Activated T-helper 9 cell treated with anti-CD3 and anti-CD28 coated beads, Interleukin-2, amount 50 U/mL, for 16 hours (primary cell): ENCODE measurements around the gene SRSF6.
A peak's percentile ranks its signal among the peaks of the same experiment; 100 is the strongest.
"Not testable (repeated sequence)": the region's sequence is repeated elsewhere in the genome, so short reads cannot be mapped to it uniquely, and the experiment has no call there.

Experiments
- DNase-seq: peaks from one replicate; pipeline ENCODE4 v3.0.0-alpha.2; 2020; ENCODE audit warnings: low read depth

Gene SRSF6

DNA sequence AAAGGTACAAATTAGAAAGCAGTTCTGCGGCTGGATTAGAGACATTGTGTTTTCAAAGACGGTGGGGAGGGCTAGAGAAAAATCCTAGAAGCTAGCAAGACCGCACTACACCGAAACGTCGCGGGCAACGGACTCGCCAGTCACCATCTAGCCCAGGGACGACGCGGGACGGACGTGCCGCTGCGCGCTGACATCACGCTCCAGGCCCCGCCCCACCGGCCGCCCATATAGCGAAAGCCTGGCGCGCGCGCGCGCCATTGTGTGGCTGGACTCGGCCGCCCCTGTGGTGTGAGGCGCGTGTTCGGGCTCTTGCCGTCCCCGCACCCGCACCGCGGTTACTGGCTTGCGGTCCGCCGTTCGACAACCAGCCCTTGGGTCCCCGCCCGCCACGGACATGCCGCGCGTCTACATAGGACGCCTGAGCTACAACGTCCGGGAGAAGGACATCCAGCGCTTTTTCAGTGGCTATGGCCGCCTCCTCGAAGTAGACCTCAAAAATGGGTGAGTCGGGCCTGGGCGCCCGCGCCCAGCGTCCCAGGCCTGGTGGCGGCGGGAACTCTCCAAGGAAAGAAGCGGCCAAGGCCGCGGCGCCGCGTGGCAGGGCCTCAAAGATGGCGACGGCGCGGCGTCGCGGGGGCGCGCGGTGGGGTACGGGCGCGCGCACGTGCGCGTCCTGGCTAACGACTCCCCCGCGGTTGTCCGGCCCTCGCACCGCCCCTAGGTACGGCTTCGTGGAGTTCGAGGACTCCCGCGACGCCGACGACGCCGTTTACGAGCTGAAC, at the start of gene SRSF6:
SRSF6 (plus strand) TSS at position 257 of the 782 bp plus-strand sequence; CDS start at position 395, 138 bp downstream.
- DNase-seq: peak; percentile 87

DNA sequence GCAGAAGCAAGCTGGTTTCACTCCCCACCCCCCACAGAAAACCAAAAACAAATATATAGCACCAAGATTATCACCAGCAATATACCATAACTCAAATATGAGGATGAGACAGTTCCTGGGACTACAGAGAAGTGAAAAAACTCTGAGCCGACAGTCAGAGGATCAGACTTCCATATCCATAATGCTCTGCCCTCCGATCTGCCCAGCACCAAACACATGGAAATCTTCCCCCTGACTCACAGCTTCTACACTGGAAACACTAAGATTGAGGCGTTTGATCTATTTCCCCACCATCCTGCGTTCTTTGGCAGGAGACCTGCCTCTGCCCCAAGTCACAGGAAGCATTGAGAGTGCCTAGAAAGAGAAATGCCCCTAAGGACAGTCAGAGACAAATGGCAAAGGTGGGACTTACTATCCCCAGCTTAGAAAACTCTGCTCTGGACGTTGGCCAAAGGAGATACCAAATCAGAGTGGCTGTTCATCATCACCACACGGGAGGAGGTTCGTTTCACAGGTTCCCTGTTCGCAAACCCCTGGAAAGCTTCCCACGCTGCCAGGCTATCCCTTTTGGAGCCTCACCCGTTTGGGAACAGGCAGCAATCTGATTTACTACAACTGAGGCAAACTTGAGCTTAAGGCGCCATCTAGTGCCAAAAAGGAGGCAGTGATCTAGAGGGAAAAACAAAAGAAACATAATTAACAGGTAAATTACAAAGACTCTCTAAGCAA, 48.7 kb upstream of the SRSF6 start:
- DNase-seq: no peak

DNA sequence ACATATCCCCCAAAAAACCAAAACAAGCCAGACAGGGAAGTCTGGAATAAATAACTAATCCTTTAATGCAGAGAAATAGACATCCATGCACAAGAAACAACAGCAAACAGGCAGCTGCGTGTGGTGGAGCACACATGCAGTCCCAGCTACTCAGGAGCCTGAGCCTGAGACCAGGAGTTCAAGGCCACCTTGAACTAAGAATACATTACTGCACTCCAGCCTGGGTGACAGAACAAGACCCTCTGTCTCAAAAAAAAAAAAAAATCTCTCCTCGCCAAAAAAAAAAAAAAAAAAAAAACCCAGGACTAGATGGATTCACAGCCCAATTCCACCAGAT, 48.2 kb upstream of the SRSF6 start:
- no peak for DNase-seq

DNA sequence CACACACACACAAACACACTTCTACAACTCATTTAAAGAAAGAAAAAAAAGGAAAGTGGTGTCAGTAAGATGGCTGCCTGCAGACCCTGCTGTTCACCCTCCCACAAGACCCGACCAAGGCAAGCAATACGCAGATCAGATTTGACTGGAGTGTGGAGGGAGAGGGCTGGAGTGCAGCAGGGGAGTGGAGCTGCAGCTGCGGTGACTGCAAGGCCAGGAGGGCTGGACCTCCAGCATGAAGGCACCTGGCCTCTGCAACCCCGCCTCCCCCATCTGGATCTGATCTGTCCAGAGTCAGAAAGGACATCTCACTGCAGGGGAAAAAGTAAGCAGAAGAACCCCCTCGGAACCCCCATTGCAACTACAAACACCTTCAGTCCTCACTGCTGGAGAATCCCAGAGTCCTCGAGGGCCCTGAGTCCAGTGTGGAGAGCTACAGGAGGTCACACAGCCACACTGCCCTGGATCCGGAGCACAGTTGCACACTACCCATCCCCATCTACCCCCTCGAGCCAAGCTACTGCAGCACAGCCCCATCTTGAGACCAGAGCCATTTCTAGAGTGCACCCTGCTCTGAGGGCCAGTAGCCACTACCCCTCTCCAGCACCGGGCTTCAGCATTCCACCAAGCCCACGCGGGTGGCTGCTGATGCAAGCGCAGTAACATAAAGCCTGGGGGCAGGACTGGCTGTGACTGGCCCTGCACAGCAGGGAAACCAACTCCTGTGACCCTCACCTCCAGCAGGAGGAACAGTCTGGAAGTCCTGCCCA, 41.9 kb upstream of the SRSF6 start:
- DNase-seq: no peak

DNA sequence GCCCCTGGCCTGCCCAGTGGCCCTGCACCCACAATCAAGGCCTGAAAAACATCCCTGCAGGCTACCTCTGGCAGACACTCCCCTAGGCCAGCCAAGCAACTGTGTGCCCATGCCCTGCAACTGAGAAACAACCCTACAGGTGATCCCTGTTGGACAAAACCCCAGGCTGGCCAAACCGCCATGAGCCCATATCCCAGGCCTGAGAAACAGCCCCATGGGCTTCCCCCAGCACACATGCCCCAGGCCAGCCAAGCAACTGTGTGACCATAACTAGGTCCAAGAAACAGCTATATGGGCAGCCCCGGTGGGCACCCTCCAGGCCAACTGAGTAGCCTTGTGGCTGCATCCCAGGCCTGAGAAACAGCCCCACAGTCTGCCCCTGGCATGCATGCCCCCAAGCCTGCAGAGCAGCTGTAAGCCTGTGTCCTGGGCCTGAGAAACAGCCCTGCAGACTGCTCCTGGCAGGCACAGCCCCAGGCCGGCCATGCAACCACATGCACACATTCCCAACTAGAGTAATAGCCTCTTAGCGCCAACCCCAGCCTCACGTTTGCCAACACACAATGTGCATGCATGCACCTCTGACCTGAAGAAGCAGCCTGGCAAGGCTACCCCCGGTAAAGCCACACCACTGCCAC, 41.0 kb upstream of the SRSF6 start:
- DNase-seq: no peak

DNA sequence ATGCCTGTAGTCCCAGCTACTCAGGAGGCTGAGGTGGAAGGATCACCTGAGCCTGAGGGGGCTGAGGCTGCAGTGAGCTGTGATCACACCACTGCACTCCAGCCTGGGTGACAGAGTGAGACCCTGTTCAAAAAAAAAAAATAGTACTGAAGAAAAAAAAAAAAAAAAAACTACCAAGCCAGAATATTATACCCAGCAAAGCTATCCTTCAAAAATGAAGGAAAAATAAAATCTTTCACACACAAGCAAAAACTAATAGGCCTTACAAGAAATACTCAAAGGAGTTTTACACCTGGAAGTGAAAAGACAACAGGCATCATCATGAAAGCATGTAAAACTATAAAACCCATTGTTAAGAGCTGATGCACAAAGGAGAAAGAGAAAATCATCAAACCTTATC, 37.5 kb upstream of the SRSF6 start:
- no peak for DNase-seq

DNA sequence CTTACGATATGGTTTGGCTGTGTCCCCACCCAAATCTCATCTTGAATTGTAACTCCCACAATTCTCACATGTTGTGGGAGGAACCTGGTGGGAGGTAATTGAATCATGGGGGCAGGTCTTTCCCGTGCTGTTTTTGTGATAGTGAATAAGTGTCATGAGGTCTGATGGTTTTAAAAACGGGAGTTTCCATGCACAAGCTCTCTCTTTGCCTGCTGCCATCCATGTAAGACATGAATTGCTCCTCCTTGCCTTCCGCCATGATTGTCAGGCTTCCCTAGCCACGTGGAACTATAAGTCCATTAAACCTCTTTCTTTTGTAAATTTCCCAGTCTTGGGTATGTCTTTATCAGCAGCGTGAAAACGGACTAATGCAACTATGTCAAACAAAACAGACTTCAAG, 36.8 kb upstream of the SRSF6 start:
- not testable (repeated sequence) for DNase-seq

DNA sequence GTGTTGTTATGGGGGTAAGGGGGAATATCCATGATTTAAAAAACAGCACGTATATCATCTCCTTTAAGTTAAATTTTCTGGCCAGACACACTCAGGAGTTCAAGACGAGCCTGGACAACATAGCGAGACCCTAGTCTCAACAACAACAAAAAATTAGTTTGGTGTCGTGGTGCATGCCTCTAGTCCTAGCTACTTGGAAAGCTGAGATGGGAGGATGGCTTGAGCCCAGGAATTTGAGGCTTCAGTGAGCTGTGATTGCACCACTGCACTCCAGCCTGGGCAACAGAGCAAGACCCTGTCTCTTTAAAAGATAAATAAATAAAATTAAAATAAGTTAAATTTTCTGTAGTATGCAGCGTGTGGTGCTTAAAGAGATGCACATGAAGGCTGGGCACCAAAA, 31.5 kb upstream of the SRSF6 start:
- no peak for DNase-seq

DNA sequence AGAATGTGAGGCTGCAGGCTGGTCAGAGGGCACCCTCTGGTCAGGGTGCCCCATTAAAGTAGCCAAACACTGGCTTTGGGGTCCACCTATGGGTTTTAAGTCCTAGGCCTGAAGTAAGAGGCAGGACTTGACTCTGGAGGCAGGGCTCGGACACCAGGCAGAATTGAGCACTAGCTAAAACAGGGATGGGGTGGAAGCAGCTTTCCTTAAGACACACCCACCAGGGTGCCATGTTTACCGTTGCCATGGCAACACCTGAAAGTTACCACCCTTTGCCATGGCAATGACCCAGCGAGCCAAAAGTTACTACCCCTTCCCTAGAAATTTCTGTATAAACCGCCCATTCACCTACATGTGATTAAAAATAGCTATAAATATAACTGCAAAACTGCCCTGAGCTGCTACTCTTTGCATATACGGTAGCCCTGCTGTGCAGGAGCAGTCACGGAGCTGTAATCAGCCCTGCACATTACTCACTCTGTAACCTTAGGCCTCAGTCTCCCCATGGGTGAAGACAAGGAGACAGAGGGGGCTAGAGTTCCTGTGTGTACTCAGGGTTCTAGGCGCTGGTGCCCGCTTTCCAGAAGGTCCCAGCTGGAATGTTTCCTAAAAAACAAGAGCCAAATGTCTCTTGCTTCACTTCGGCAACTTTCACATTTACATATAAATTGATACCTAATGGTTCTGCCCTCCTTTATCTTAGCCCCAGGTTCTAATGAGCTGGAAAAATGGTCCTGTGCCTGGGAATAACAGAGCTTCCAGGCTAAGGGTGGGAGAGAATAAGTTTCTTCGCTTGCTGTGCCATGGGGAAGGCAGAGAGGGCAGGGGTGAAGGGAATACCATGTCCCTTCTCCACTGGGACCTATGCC, 27.2 kb upstream of the SRSF6 start:
- DNase-seq: no peak

DNA sequence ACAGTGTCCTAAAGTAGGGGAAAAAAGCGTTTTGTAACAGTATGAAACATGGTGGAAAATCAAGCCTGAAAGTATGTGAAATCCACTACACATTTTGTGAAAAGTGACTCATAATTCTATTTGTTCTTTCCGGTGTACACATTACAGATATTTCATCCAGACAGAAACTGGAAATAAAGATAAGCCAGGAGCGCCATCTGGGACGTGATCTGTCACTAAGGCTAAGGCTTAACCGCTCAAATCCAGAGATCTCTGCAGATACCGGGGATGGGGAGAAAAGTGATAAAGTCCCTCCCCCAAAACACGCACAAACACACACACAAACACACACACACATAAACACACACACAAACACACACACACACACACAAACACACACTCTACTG, 26.6 kb upstream of the SRSF6 start:
- DNase-seq: no peak

DNA sequence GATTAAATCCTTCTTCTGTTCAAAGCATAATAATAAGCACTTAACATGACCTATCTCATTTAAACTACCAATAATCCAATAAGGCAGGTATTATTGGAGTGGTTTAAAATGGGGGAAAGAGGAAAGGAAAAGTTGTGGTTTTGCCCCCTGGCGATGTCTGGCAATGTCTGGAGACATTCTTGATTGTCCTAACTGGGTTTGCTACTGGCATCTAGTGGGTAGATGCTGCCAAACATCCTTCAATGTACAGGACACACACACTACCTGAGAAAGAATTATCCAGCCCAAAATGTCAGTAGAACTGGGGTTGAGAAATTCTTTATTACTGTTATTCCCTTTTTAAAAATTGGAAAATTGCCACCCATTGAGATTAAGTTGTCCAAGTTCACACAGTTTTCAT, 25.2 kb upstream of the SRSF6 start:
- no peak for DNase-seq

DNA sequence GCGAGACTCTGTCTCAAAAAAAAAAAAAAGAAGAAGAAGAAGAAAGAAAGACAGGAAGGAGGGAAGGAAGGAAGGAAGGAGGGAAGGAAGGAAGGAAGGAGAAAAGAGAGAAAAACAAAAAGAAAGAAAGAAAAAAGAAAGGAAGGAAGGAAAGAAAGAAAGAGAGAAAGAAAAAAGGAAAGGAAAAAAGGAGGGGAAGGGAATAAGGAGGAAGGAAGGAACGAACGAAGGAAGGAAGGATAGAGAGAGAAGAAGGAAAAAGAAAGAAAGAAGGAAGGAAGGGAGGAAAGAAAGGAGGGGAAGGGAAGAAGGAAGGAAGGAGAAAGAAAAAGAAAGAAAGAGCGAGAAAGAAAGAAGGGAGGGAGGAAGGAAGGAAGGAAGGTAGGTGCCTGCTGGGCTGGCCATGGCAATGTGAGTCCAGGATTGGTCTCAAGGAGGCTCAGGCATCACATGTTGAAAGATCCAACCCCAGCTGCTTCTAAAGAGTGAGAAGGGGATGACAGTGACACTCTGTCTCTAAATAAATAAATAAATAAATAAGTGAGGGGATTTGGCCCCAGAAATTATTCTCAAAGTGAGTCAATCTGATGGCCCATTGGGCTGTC, 24.3 kb upstream of the SRSF6 start:
- DNase-seq: no peak

DNA sequence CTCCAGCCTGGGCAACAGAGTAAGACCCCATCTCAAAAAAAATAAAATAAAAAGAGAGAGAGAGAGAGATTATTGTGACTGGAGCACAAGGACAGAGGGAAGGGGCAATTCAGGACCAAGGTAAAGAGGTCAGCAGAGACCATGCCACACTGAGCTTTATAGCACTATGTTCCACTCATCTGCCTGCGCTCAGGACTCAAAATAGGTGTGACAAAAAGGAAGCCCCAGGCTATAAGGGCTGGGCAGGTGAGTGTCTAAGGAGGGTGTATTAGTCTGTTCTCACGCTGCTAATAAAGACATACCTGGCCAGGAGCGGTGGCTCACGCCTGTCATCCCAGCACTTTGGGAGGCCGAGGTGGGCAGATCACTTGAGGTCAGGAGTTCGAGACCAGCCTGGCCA, 23.1 kb upstream of the SRSF6 start:
- no peak for DNase-seq

DNA sequence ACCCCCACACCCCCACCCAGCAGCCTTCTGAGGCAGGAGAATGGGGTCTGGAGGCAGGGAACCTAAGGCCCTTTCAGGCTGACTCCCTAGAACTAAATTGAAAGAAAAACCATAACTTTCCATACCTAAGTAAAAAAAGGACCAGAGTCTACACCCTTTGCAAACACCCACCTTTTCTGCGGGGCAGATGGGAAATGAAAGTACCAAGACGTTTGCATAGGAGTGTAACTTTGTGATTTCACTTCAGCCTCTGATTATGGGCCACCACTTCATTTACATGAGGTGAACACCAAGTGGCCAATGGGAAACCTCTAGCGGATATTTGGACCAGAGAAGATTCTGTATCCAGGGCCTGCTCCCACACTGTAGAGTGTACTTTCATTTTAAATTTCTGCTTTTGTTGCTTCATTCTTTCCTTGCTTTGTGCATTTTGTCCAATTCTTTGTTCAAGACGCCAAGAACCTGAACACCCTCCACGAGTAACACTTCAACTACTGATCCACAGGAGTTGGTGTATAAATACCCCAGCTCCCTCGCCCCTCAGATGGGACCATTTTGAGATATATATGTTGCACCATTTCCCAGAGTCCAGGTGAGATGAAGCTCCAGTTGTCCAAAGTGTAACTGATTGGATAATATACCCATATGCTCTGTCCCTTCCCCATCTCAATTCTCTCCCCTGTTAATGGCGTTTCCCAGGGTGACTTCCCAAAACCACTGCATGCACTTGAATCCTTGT, 18.9 kb upstream of the SRSF6 start:
- DNase-seq: no peak

DNA sequence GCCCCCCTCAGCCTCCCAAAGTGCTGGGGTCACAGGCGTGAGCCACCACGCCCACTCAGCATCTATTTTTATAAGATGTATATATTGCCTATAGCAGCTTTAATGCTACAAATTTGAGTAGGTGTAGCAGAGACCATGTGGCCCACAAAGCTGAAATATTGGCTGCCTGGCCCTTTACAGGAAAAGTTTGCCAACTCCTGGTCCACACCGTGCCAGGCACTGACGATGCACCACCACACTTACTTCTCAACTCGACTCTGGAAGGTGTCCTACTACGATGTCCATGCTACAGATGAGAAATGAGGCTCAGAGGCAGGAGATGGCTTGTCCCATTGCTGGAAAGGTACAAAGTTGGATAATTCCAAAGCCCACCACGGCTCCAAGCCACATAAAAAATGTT, 17.2 kb upstream of the SRSF6 start:
- DNase-seq: no peak

DNA sequence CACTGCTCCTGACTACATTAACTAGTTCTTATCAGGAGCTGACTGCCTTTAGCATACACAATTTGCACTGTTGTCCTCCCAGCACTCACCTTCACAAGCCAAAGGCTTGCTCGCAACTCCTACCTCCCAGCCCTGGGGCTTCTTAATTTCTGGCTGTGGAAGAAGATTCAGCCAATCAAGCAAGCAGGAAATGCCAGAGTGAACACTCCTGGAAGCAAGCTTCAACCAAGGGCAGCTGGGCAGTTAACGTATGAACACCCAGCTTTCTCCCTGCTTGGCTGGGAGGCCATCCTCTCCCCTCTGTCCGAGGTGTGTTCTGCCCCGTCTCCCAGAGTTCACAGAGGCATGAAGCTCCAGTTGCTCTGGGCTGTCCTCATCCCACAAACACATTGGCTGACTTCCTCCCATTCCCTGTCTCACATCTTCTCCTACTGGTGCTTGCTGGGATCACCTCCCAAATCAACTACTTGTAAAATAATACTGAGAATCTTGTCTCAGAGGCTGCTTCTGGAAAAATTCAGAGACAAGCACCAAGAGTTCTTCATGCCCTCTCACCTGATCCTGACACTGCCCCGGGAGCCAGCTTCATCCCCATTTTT, 15.3 kb upstream of the SRSF6 start:
- DNase-seq: no peak

DNA sequence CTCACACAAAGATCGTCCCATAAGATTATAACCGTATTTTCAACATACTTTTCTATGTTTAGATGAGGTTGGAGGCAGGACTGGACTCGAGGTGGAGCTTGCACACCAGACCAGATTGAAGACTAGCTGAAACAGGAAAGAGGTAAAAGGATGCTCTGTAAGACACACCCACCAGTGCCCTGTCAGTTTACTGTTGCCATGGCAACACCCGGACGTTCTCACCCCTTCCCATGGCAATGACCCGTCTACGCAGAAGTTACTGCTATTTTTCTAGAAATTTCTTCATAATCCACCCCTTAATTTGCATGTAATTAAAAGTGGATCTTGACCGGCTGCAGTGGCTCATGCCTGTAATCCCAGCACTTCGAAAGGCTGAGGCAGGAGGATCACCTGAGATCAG, 13.6 kb upstream of the SRSF6 start:
- no peak for DNase-seq

DNA sequence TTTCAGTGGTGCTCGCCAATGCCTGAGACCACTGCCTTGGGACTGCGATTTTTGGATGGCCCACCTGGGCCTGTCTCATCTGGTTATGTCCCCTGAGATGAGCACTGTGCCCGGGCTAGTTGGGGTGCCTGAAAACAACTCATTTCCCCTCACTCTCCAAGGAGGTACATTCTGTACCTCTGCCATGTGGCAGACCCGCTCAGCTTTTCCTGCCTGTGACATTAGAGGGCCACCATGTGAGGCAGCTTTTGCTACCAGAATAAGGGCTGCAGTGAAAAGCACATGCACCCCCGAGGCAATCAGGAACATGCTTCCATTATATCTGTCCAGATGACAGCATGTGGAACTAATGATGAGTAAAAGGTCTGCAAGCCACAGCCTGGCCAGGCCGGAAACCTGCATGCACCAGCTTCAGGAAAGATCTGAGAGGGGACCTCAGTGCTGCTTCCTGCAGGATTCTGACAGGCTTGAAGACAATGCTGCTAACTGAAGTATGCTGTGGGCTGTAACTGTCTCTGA, 11.3 kb upstream of the SRSF6 start:
- no peak for DNase-seq

DNA sequence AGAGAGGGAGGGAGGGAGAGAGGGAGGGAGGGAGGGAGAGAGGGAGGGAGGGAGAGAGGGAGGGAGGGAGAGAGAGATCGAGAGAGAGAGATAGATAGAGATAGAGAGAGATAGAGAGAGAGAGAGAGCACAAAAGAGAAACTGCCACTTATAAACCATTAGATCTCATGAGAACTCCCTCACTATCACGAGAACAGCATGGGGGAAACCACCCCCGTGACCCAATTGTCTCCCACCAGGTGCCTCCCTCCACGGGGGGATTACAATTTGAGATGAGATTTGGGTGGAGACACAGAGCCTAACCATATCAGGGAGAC, 9.3 kb upstream of the SRSF6 start:
- DNase-seq: not testable (repeated sequence)
